Activated naive CD8-positive, alpha-beta T cell (primary cell): Measurements from ENCODE around the gene PFDN2.

Experiments used
- H3K27ac Mint-ChIP-seq: one replicate; pipeline ENCODE4 v1.8.0; 2021; ENCODE audit warnings: mixed read lengths
- H3K27me3 Mint-ChIP-seq: one replicate; pipeline ENCODE4 v1.8.0; 2021; ENCODE audit warnings: mixed read lengths
- H3K36me3 Mint-ChIP-seq: one replicate; pipeline ENCODE4 v1.8.0; 2021; ENCODE audit warnings: mixed read lengths
- H3K4me1 Mint-ChIP-seq: one replicate; pipeline ENCODE4 v1.8.0; 2021; ENCODE audit warnings: low read depth, mixed read lengths
- H3K4me3 Mint-ChIP-seq: one replicate; pipeline ENCODE4 v1.8.0; 2021; ENCODE audit warnings: mild to moderate bottlenecking, mixed read lengths
- H3K9me3 Mint-ChIP-seq: one replicate; pipeline ENCODE4 v1.8.0; 2021; ENCODE audit warnings: low read depth, mixed read lengths

Gene PFDN2

GRCh38 chr1:161083748-161084596 is 33.9 kb downstream of the PFDN2 start:
- H3K36me3 Mint-ChIP-seq, result no peaks in the 10 kb centered on the region
- H3K4me1 Mint-ChIP-seq, result no peaks in the 10 kb centered on the region
- H3K27me3 Mint-ChIP-seq, result no peaks in the 10 kb centered on the region
- no peak overlapping the region for H3K27ac Mint-ChIP-seq
- no peaks in the 10 kb centered on the region for H3K9me3 Mint-ChIP-seq
- H3K4me3 Mint-ChIP-seq, result no peak overlapping the region

DNA sequence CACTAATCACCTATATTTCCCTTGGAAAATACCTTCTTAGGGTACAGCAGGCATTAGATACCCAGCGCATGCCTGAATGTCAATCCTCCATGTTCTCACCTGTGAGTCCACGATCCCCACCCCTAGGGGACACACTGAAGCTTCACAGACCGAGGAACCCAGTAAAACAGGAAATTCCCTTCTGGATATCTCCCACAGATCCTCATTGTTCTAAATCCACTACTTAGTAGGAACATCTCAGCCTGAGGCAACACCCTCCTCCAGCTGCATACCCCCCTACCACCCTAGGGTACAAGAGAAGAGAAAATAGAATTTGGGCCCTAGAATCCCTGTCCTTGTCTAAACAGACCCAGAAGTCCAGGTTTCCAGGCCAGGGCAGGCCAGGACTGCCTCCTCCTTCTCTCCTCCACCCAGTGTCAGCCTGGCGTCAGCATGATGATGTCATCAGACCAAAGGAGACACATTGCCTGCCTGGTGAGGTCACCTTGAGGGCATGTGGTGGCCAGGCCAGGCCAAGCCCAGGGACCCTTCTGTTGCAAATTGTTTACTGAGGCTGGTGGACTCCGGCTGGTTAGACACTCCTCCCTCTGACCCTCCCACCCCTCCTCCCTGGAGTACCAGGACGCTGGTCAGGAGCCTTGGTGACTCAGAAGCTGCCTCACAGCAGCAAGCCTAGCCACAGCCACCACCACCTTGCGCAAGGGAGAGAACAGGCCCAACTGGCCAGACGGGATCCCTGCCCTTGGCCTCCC is 34.7 kb downstream of the PFDN2 start:
- Mint-ChIP-seq H3K36me3 (no peaks in the 10 kb centered on the region), H3K27ac (no peak overlapping the region), H3K27me3 (no peaks in the 10 kb centered on the region), H3K4me3 (no peak overlapping the region), H3K9me3 (no peaks in the 10 kb centered on the region), H3K4me1 (no peaks in the 10 kb centered on the region)

DNA sequence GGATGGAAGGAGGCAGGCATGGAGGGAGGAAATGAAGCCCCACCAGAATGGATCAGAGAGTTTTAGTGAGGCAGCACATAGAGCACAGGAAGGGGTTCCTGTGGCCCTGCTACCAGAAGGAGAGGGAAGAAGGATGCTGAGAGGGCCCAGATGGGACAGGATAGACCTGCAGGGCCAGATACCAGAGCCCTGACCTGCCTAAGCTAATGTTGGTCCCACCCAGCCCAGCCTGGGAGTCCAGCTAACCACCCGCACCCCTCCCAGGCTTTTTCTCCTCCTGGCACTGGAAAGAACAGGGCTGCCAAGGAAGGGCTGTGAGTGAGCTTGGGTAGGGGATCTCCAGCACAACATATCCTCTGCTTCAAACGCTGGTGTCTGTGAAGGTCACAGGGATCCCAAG is 35.4 kb downstream of the PFDN2 start:
- Mint-ChIP-seq H3K27ac (no peak overlapping the region), H3K4me1 (no peaks in the 10 kb centered on the region), H3K27me3 (no peaks in the 10 kb centered on the region)

DNA sequence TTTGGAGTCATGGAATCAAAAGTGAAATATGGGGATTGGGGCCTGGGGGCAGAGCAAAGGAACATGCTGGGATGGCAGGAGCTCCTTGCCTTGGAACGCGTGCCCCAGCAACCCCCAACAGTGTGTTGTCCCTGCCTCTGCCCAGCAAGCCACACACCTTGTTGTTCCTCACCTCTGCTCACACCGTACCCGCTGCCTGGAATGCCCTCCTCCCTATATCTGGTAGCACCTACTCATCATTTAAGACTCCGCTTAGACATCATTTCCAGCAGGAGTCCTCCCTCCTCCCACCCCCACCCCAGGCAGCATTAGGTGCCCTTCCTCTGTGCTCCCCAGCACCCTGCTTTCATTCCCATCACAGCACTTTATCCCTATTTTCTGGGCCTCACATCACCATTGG is 36.3 kb downstream of the PFDN2 start:
- H3K27me3 Mint-ChIP-seq, result no peaks in the 10 kb centered on the region
- H3K27ac Mint-ChIP-seq, result no peak overlapping the region

More for the DNA sequence above, 35.4 kb downstream of the PFDN2 start:
- H3K9me3 Mint-ChIP-seq, result no peaks in the 10 kb centered on the region
- H3K4me3 Mint-ChIP-seq, result no peak overlapping the region
- H3K36me3 Mint-ChIP-seq, result no peaks in the 10 kb centered on the region

DNA sequence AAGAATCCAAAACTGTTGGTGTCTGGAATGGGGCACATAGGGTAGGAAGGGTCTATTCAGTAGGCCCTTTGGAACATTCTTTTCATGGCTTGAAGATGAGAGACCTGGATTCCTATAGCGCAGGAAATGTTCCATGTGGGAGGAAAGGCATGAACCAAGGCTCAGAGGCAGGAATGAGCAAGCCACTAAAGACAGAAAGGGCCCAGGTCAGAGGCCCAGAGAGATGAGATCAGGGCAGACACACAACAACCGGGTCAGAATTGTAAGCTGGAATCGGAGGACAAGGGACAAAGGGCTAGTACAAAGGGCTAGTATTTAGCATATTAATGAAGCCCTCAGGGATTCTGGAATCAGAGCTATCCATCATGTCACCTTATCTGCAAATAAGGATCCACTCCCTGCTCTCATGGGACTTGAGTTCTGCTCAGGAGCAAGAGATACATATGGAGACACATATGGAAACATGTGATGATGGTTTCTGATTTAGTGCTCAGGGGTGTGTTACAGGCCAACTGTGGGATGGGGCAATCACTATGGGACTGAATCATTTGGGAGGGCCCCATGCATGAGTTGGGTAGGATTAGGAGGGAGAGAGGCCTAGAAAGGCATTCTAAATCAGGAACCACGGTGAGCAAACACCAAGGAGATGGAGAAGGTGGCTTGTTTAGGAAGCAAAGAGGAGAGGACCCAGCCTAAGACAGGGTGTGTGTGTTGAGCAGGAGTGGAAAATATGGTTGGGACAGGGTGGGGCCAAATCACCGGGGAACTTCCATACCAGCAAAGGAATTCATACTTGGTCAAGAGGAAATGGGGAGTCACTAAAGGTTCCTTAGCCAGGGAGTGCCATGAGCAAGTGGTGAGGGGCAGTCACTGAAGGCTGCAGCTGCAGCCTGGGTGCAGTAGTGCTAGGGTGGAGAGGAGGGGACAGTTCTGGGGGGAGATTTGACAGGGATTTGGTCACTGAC is 37.1 kb downstream of the PFDN2 start:
- H3K36me3 Mint-ChIP-seq, result no peaks in the 10 kb centered on the region
- no peaks in the 10 kb centered on the region for H3K9me3 Mint-ChIP-seq

More for the DNA sequence above, 36.3 kb downstream of the PFDN2 start:
- no peaks in the 10 kb centered on the region for H3K4me1 Mint-ChIP-seq
- no peak overlapping the region for H3K4me3 Mint-ChIP-seq
- H3K9me3 Mint-ChIP-seq, result no peaks in the 10 kb centered on the region
- no peaks in the 10 kb centered on the region for H3K36me3 Mint-ChIP-seq

DNA sequence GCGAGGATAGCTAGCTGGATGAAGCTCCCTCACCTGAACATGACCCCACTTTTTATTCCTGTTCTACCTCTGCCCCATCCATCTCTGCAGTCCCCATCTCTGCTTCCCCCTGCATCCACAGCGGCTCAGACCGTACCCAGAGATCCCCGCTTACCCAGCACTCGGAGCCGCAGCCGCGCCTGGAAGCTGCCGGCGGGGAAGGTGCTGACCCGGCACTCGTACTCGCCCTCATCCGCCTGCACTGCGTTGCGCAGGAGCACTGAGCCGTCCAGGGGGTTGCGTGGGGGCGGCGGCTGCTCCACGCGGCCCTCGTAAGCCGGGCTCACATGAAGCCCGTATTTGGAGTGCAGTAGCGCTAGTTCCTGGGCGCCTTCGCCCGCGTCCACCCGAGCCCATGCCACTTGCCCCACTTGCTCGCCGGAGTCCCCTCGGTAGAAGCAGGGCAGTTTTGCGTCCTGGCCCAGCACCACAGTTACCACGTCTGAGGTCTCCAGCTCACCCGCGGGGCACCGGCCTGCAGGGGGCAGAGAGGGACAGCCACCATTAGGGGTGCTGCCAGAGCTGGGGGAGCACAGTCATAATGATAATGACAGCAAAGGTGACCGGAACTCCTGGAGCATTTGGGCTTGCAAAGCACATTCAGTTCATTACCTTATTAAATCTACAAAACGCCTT is 38.3 kb downstream of the PFDN2 start:
- H3K27ac Mint-ChIP-seq, result no peak overlapping the region
- no peaks in the 10 kb centered on the region for H3K36me3 Mint-ChIP-seq
- H3K4me3 Mint-ChIP-seq, result no peak overlapping the region
- no peaks in the 10 kb centered on the region for H3K4me1 Mint-ChIP-seq
- H3K9me3 Mint-ChIP-seq, result no peaks in the 10 kb centered on the region
- H3K27me3 Mint-ChIP-seq, result no peaks in the 10 kb centered on the region

More for the DNA sequence above, 37.1 kb downstream of the PFDN2 start:
- Mint-ChIP-seq H3K4me1 (no peaks in the 10 kb centered on the region), H3K27me3 (no peaks in the 10 kb centered on the region), H3K27ac (no peak overlapping the region), H3K4me3 (no peak overlapping the region)

GRCh38 chr1:161077426-161077825 is 40.4 kb downstream of the PFDN2 start:
- no peaks in the 10 kb centered on the region for H3K27me3 Mint-ChIP-seq
- H3K27ac Mint-ChIP-seq, result no peak overlapping the region
- peaks cover 5% of the 10 kb centered on the region for H3K4me1 Mint-ChIP-seq
- H3K9me3 Mint-ChIP-seq, result no peaks in the 10 kb centered on the region
- H3K36me3 Mint-ChIP-seq, result no peaks in the 10 kb centered on the region
- H3K4me3 Mint-ChIP-seq, result no peak overlapping the region

DNA sequence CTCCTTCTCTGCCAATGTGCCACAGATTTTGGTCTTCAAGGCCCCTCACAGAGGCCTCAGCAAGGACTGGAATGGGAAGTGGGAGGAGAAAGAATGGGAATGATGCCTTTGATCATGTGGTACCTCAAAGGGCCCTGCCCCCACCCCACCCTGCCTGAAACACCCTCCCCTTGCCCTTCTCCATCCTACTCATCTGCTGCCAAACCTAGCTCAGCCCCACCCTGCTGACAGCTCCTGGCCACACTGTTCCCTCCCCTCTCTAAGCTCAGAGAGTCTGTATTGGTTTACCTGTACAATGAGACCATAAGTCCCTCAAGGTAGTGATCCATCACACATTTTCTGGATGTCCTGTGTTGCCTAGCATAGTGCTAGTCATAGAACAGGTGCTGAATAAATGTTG is 41.4 kb downstream of the PFDN2 start:
- Mint-ChIP-seq H3K36me3 (no peaks in the 10 kb centered on the region), H3K9me3 (no peaks in the 10 kb centered on the region), H3K27me3 (no peaks in the 10 kb centered on the region), H3K4me1 (peaks cover 12% of the 10 kb centered on the region), H3K27ac (no peak overlapping the region), H3K4me3 (no peak overlapping the region)

- no peaks in the 10 kb centered on the region for H3K9me3 Mint-ChIP-seq
- H3K27me3 Mint-ChIP-seq, result no peaks in the 10 kb centered on the region
- H3K4me3 Mint-ChIP-seq, result no peak overlapping the region
- H3K4me1 Mint-ChIP-seq, result peaks cover 28% of the 10 kb centered on the region
- no peak overlapping the region for H3K27ac Mint-ChIP-seq
- no peaks in the 10 kb centered on the region for H3K36me3 Mint-ChIP-seq
These were observed 43.0 kb downstream of the PFDN2 start for GRCh38 chr1:161074676-161075368.

- Mint-ChIP-seq H3K9me3 (no peaks in the 10 kb centered on the region), H3K4me3 (no peak overlapping the region), H3K27ac (peak overlapping the region; percentile 12), H3K4me1 (peaks cover 32% of the 10 kb centered on the region), H3K36me3 (no peaks in the 10 kb centered on the region), H3K27me3 (no peaks in the 10 kb centered on the region)
These were observed 44.2 kb downstream of the PFDN2 start for GRCh38 chr1:161073474-161074121.

GRCh38 chr1:161072751-161073449 is 44.9 kb downstream of the PFDN2 start:
- Mint-ChIP-seq H3K27ac (peak overlapping the region; percentile 12), H3K4me3 (no peak overlapping the region), H3K36me3 (no peaks in the 10 kb centered on the region), H3K9me3 (no peaks in the 10 kb centered on the region), H3K4me1 (peaks cover 38% of the 10 kb centered on the region), H3K27me3 (no peaks in the 10 kb centered on the region)

GRCh38 chr1:161071886-161072371 is 45.9 kb downstream of the PFDN2 start:
- Mint-ChIP-seq H3K27me3 (no peaks in the 10 kb centered on the region), H3K4me3 (no peak overlapping the region), H3K4me1 (peaks cover 47% of the 10 kb centered on the region), H3K27ac (peak overlapping the region; percentile 5), H3K9me3 (no peaks in the 10 kb centered on the region), H3K36me3 (no peaks in the 10 kb centered on the region)

DNA sequence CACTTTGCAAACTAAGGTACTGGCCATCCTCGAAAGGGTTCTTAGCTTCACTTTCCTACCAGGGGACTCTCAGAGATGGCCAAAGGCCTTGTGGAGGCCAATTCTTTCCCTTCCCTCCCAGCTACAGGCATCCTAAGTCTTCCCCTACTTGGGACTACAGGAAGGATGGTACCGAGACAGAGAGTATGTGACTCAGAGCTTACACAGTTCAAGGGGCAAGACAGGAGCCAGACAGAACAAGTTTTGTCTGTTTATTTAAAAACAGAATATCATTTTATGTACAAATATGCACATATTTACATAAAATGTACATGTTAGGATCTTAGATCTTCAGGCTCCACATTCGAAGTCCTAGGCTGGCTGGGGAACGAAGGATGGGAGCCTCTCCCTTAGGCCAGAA is 47.1 kb downstream of the PFDN2 start:
- H3K9me3 Mint-ChIP-seq, result no peaks in the 10 kb centered on the region
- H3K36me3 Mint-ChIP-seq, result peaks cover 2% of the 10 kb centered on the region
- H3K27me3 Mint-ChIP-seq, result no peaks in the 10 kb centered on the region
- H3K4me3 Mint-ChIP-seq, result peak overlapping the region; percentile 100
- peaks cover 55% of the 10 kb centered on the region for H3K4me1 Mint-ChIP-seq
- peak overlapping the region; percentile 93 for H3K27ac Mint-ChIP-seq
